CD4-positive, CD25-positive, alpha-beta regulatory T cell (primary cell): ENCODE results near the gene CACNB1. TPM values are rescaled to one million over a fixed set of nuclear protein-coding genes. Genes with fewer than 3 reads are reported as not detected.
A peak's percentile ranks its signal among the peaks of the same experiment; 100 is the strongest.

Experiments used
- ATAC-seq, 2 donors: fragments of 150-1000 bp; cut with Tn5 transposase; one replicate each; pipeline ENCODE4 v1.10.0; 2021; ENCODE audit warnings: low read depth in 2 of 2, moderate number of reproducible peaks in 2 of 2, moderate library complexity in 1 of 2
- DNase-seq, 3 donors: peaks; one replicate each; pipeline versions ENCODE4 v3.0.0 to v3.0.0-alpha.2; 2012 to 2022; ENCODE audit warnings: mixed read lengths in 1 of 3
- H3K27ac ChIP-seq: one replicate; pipeline ENCODE4 v1.7.0; 2013; ENCODE audit warnings: mild to moderate bottlenecking, low read length; ENCODE audit not compliant: insufficient read depth, poor library complexity, severe bottlenecking
- H3K27me3 ChIP-seq: one replicate; pipeline ENCODE4 v1.7.0; 2013; ENCODE audit warnings: low read length; ENCODE audit not compliant: control insufficient read depth, insufficient read depth
- H3K36me3 ChIP-seq: one replicate; pipeline ENCODE4 v1.7.0; 2013; ENCODE audit warnings: mild to moderate bottlenecking, low read length, moderate library complexity; ENCODE audit not compliant: control insufficient read depth, insufficient read depth
- H3K4me1 ChIP-seq: 2 replicates; pipeline ENCODE4 v1.7.0; 2013; ENCODE audit warnings: mild to moderate bottlenecking, low read length; ENCODE audit not compliant: insufficient read depth, control insufficient read depth, poor library complexity, severe bottlenecking
- H3K4me3 ChIP-seq: one replicate; pipeline ENCODE4 v1.7.0; 2013; ENCODE audit warnings: low read depth, mild to moderate bottlenecking, low read length, moderate library complexity
- H3K9me3 ChIP-seq, 2 experiments: 1 replicate in 1 of 2; 2 replicates in 1 of 2; pipeline ENCODE4 v1.7.0; 2013; ENCODE audit warnings: low read length in 2 of 2, mild to moderate bottlenecking in 1 of 2, moderate library complexity in 1 of 2; ENCODE audit not compliant: control insufficient read depth in 2 of 2
- H3K27ac Mint-ChIP-seq, 3 donors: one replicate each; pipeline ENCODE4 v1.8.0; 2020 to 2022; ENCODE audit warnings: mild to moderate bottlenecking in 3 of 3, mixed read lengths in 3 of 3, moderate library complexity in 2 of 3
- H3K27me3 Mint-ChIP-seq: one replicate; pipeline ENCODE4 v1.8.0; 2022; ENCODE audit warnings: mild to moderate bottlenecking, mixed read lengths
- H3K36me3 Mint-ChIP-seq: one replicate; pipeline ENCODE4 v1.8.0; 2020; ENCODE audit warnings: mixed read lengths
- H3K4me1 Mint-ChIP-seq, 4 donors: one replicate each; pipeline ENCODE4 v1.8.0; 2020 to 2022; ENCODE audit warnings: mixed read lengths in 4 of 4, mild to moderate bottlenecking in 1 of 4
- H3K4me3 Mint-ChIP-seq, 4 donors: one replicate each; pipeline ENCODE4 v1.8.0; 2020 to 2022; ENCODE audit warnings: mild to moderate bottlenecking in 4 of 4, mixed read lengths in 4 of 4, moderate library complexity in 3 of 4
- H3K9me3 Mint-ChIP-seq, 7 donors: one replicate each; pipeline ENCODE4 v1.8.0; 2020 to 2022; ENCODE audit warnings: mixed read lengths in 7 of 7, mild to moderate bottlenecking in 3 of 7, moderate library complexity in 2 of 7
- polyA plus RNA-seq, 4 donors: library from polyadenylated mRNA; unstranded; fragments of 300-500 nt; fragmentation: Illumina TruSeq; gene quantifications; one replicate each; pipeline ENCODE4 v1.2.3, GENCODE V29; 2021
- total RNA-seq: library from RNA; stranded (reverse); gene quantifications from one replicate; pipeline ENCODE4 v1.2.3, GENCODE V29; 2022

Gene CACNB1
- total and polyA plus RNA-seq, 5 donors from 2014 or later: 0.48 to 19.3 (median 1.2) TPM

GRCh38 chr17:39218906-39219305 lies 21.4 kb upstream of the CACNB1 start:
- H3K27me3 ChIP-seq: peaks cover 2% of the 10 kb centered on the region

GRCh38 chr17:39217734-39218369 lies 20.4 kb upstream of the CACNB1 start:
- Mint-ChIP-seq H3K27ac (no peak overlapping the region), H3K9me3 (no peaks in the 10 kb centered on the region), H3K4me1 (peaks cover 0 to 5% (median 0%) of the 10 kb centered on the region in 4 donors), H3K27me3 (peaks cover 46% of the 10 kb centered on the region), H3K36me3 (no peaks in the 10 kb centered on the region), H3K4me3 (no peak overlapping the region)
- ATAC-seq (no peak), DNase-seq (no peak)
- H3K27me3 ChIP-seq: no peaks in the 10 kb centered on the region
- H3K4me3 ChIP-seq: no peak overlapping the region
- H3K9me3 ChIP-seq: no peaks in the 10 kb centered on the region
- peaks cover 4% of the 10 kb centered on the region for H3K4me1 ChIP-seq
- H3K27ac ChIP-seq: no peak overlapping the region
- no peaks in the 10 kb centered on the region for H3K36me3 ChIP-seq

More at GRCh38 chr17:39218906-39219305, 21.4 kb upstream of the CACNB1 start:
- no peak for ATAC-seq
- Mint-ChIP-seq H3K36me3 (no peaks in the 10 kb centered on the region), H3K9me3 (no peaks in the 10 kb centered on the region), H3K4me1 (peaks cover 0 to 7% (median 0%) of the 10 kb centered on the region in 4 donors), H3K27ac (no peak overlapping the region), H3K4me3 (no peak overlapping the region), H3K27me3 (peaks cover 57% of the 10 kb centered on the region)
- H3K9me3 ChIP-seq: no peaks in the 10 kb centered on the region
- DNase-seq: no peak
- H3K27ac ChIP-seq: no peak overlapping the region
- H3K36me3 ChIP-seq: no peaks in the 10 kb centered on the region
- H3K4me1 ChIP-seq: peaks cover 4% of the 10 kb centered on the region
- H3K4me3 ChIP-seq: no peak overlapping the region

GRCh38 chr17:39213852-39214251 lies 16.4 kb upstream of the CACNB1 start:
- peaks cover 21% of the 10 kb centered on the region for H3K27me3 Mint-ChIP-seq
- Histone ChIP-seq H3K27ac (no peak overlapping the region), H3K27me3 (no peaks in the 10 kb centered on the region), H3K4me3 (no peak overlapping the region), H3K36me3 (no peaks in the 10 kb centered on the region), H3K9me3 (no peaks in the 10 kb centered on the region), H3K4me1 (peaks cover 18% of the 10 kb centered on the region)
- no peak overlapping the region for H3K27ac Mint-ChIP-seq
- ATAC-seq (no peak), DNase-seq (no peak)
- no peaks in the 10 kb centered on the region for H3K9me3 Mint-ChIP-seq
- H3K4me1 Mint-ChIP-seq: peaks cover 0 to 19% (median 3%) of the 10 kb centered on the region in 4 donors
- H3K36me3 Mint-ChIP-seq: no peaks in the 10 kb centered on the region
- H3K4me3 Mint-ChIP-seq: no peak overlapping the region

DNA sequence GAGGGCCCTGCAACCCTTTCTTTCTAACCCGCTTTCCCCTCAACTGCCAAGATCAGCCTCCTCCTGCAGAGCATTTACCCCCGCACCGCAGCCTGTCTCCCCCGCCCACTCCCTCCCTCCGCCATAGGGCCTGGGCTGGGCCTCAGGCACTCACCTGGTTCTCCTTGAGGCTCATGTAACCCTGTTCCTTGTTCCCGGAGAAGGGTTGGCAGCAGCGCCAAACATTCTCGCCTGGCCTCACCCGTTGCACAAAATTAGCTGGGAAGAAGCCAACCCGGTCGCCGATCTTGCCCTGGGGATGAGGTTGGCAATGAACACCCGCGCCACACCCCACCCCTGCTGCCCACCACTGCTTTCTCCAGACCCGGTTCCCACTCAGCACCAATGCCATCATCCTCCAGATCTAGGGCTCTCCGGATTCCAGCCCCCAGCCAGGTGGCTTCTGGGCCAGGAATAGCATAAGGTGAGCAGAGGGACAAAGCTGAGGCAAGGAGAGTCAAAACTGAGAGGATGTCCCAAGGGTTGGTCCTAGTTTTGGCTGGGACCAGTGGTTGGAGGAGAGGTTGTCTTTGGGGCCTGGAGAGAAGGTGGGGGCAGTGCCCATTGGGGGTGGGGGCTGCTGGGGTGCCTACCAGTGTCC lies 15.5 kb upstream of the CACNB1 start:
- H3K9me3 Mint-ChIP-seq: no peaks in the 10 kb centered on the region
- Histone ChIP-seq H3K36me3 (no peaks in the 10 kb centered on the region), H3K4me3 (no peak overlapping the region), H3K27me3 (no peaks in the 10 kb centered on the region), H3K4me1 (peaks cover 18% of the 10 kb centered on the region), H3K9me3 (no peaks in the 10 kb centered on the region), H3K27ac (no peak overlapping the region)
- no peak overlapping the region for H3K4me3 Mint-ChIP-seq
- no peaks in the 10 kb centered on the region for H3K36me3 Mint-ChIP-seq
- H3K27me3 Mint-ChIP-seq: peaks cover 20% of the 10 kb centered on the region
- peaks cover 0 to 28% (median 3%) of the 10 kb centered on the region in 4 donors for H3K4me1 Mint-ChIP-seq
- H3K27ac Mint-ChIP-seq: no peak overlapping the region
- no peak for DNase-seq
- no peak for ATAC-seq

DNA sequence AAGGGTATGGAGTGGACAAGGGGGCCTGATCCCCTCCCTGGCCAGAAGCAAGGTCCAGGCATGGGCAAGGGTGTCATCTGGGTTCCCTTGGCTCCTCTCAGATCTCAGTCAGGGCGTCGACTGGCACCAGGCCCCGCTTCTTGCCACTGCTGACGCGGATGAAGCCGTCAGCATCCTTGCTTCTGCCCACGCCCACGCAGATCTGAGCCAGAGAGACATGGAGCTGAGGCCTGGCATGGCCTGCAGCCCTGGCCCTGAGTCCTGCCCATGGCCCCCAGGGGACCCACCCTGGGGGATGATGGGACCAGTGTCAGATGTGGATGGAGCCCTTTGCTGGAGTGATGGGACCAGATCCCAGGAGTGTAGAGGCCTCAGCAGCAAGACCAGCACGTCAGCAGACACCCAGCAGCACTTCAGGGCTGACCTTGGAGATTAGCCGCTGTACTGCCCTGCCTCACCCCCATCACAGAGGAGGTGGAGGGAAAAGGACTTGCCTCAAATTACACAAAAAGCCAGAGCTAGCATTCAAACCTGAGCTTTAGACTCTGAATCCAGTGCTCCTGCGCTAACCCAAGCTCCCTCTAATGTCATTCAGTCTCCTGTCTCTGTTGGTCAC lies 14.8 kb upstream of the CACNB1 start:
- no peak for ATAC-seq
- Mint-ChIP-seq H3K9me3 (no peaks in the 10 kb centered on the region), H3K27me3 (peaks cover 20% of the 10 kb centered on the region), H3K27ac (no peak overlapping the region), H3K36me3 (no peaks in the 10 kb centered on the region), H3K4me1 (peaks cover 0 to 30% (median 3%) of the 10 kb centered on the region in 4 donors), H3K4me3 (no peak overlapping the region)
- Histone ChIP-seq H3K9me3 (no peaks in the 10 kb centered on the region), H3K4me1 (peaks cover 20% of the 10 kb centered on the region), H3K36me3 (no peaks in the 10 kb centered on the region), H3K4me3 (no peak overlapping the region), H3K27me3 (no peaks in the 10 kb centered on the region), H3K27ac (no peak overlapping the region)
- no peak for DNase-seq

DNA sequence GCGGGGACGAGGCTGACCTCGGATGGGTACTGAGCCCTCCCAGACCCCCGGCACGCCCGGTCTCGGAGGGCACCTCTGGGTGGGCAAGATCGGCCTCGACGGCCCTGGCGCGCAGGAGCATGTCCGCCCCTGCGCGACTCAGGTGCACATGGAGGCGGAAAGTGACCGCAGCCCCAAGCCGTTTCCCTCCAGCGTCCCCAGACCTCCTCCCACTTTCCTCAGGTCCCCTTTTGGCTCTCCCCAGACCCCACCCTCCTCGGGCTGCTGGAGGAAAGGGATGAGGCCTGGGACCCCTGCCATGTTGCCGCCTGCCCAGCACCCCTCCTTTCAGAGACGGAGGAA lies 12.6 kb upstream of the CACNB1 start:
- Mint-ChIP-seq H3K4me3 (peak overlapping the region in 3 of 4 donors; percentile 47 to 80 (median 55)), H3K4me1 (peaks cover 0 to 35% (median 5%) of the 10 kb centered on the region in 4 donors), H3K27me3 (peaks cover 9% of the 10 kb centered on the region), H3K9me3 (no peaks in the 10 kb centered on the region), H3K27ac (peak overlapping the region in 2 of 3 donors; percentile 73 to 81), H3K36me3 (peaks cover under 1% of the 10 kb centered on the region)
- DNase-seq: no peak
- H3K4me3 ChIP-seq: no peak overlapping the region
- peaks cover 24% of the 10 kb centered on the region for H3K4me1 ChIP-seq
- H3K27me3 ChIP-seq: no peaks in the 10 kb centered on the region
- H3K27ac ChIP-seq: no peak overlapping the region
- H3K9me3 ChIP-seq: no peaks in the 10 kb centered on the region
- peaks cover 3% of the 10 kb centered on the region for H3K36me3 ChIP-seq
- no peak for ATAC-seq

GRCh38 chr17:39209317-39210092 lies 12.0 kb upstream of the CACNB1 start:
- no peaks in the 10 kb centered on the region for H3K27me3 ChIP-seq
- peak overlapping the region in 2 of 3 donors; percentile 20 to 46 for H3K27ac Mint-ChIP-seq
- peaks cover 8% of the 10 kb centered on the region for H3K36me3 ChIP-seq
- no peaks in the 10 kb centered on the region for H3K9me3 ChIP-seq
- H3K9me3 Mint-ChIP-seq: no peaks in the 10 kb centered on the region
- peaks cover 7% of the 10 kb centered on the region for H3K27me3 Mint-ChIP-seq
- peaks cover 6% of the 10 kb centered on the region for H3K36me3 Mint-ChIP-seq
- H3K4me3 ChIP-seq: no peak overlapping the region
- peak; percentile 57 to 64 (median 62) for DNase-seq
- peak overlapping the region; percentile 32 to 66 (median 48) for H3K4me3 Mint-ChIP-seq
- no peak overlapping the region for H3K27ac ChIP-seq
- peaks cover 0 to 35% (median 5%) of the 10 kb centered on the region in 4 donors for H3K4me1 Mint-ChIP-seq
- H3K4me1 ChIP-seq: peaks cover 24% of the 10 kb centered on the region
- peak; percentile 68 to 73 for ATAC-seq
